ENCODE data around the gene CYYR1.

GRCh38 chr21:26546446-26547097 lies 26.5 kb downstream of the CYYR1 start:
- TF ChIP-seq GATA3 (IDR thresholded peaks at IDR 0.05; ENCODE audit: low read depth, low read length) (no peak), GATA2 (IDR thresholded peaks at IDR 0.05; ENCODE audit: low read depth, low read length) (no peak)

Data from SH-SY5Y (cell line).